MM.1S (cell line): ENCODE results near the gene PATL2.
"Not testable (repeated sequence)": the region's sequence is repeated elsewhere in the genome, so short reads cannot be mapped to it uniquely, and the experiment has no call there.

ENCODE experiments used
- DNase-seq: peaks from one replicate; pipeline ENCODE4 v3.0.0-alpha.2; 2015
- H2AFZ ChIP-seq: fragments of 300-600 bp; sonication (generic); 2 replicates; pipeline ENCODE4 v1.6.0; 2016; ENCODE audit warnings: antibody characterized with exemption, low read length
- H3F3A ChIP-seq: fragments of 300-600 bp; sonication (generic); 2 replicates; pipeline ENCODE4 v1.6.1; 2016; ENCODE audit warnings: mild to moderate bottlenecking, antibody characterized with exemption, low read length, moderate library complexity, mixed read lengths; ENCODE audit not compliant: insufficient read depth
- H3K27ac ChIP-seq: fragments of 300-600 bp; sonication (generic); 2 replicates; pipeline ENCODE4 v1.5.1; 2016; ENCODE audit warnings: mild to moderate bottlenecking, low read length
- H3K27me3 ChIP-seq: fragments of 300-600 bp; sonication (generic); replicated peaks from 2 replicates; pipeline ENCODE4 v1.6.0; 2016; ENCODE audit warnings: low read length; ENCODE audit not compliant: insufficient read depth
- H3K36me3 ChIP-seq: fragments of 300-600 bp; sonication (generic); replicated peaks from 2 replicates; pipeline ENCODE4 v1.6.1; 2016; ENCODE audit warnings: mild to moderate bottlenecking, low read length, mixed read lengths; ENCODE audit not compliant: insufficient read depth
- H3K4me1 ChIP-seq: fragments of 300-600 bp; sonication (generic); 2 replicates; pipeline ENCODE4 v1.6.1; 2016; ENCODE audit warnings: low read length, mixed read lengths
- H3K4me2 ChIP-seq: fragments of 300-600 bp; sonication (generic); 2 replicates; pipeline ENCODE4 v1.6.0; 2016; ENCODE audit warnings: low read depth, low read length
- H3K4me3 ChIP-seq: fragments of 300-600 bp; sonication (generic); 2 replicates; pipeline ENCODE4 v1.5.1; 2016; ENCODE audit warnings: low read length, mixed read lengths
- H3K79me2 ChIP-seq: fragments of 300-600 bp; sonication (generic); 2 replicates; pipeline ENCODE4 v1.6.1; 2016; ENCODE audit warnings: mixed run types, low read length, mixed read lengths
- H3K9ac ChIP-seq: fragments of 300-600 bp; sonication (generic); 2 replicates; pipeline ENCODE4 v1.6.1; 2016; ENCODE audit warnings: low read length, mixed read lengths
- H3K9me2 ChIP-seq: fragments of 300-600 bp; sonication (generic); replicated peaks from 2 replicates; pipeline ENCODE4 v1.6.1; 2016; ENCODE audit warnings: mild to moderate bottlenecking, low read length, mixed read lengths; ENCODE audit not compliant: insufficient read depth
- H3K9me3 ChIP-seq: fragments of 300-600 bp; sonication (generic); replicated peaks from 2 replicates; pipeline ENCODE4 v1.6.1; 2016; ENCODE audit warnings: mild to moderate bottlenecking, low read length, mixed read lengths; ENCODE audit not compliant: insufficient read depth
- H4K20me1 ChIP-seq: fragments of 300-600 bp; sonication (generic); 2 replicates; pipeline ENCODE4 v1.6.1; 2016; ENCODE audit warnings: mild to moderate bottlenecking, low read length, moderate library complexity, mixed read lengths; ENCODE audit not compliant: insufficient read depth
- CTCF ChIP-seq: fragments of 300-600 bp; sonication (generic); IDR thresholded peaks from 2 replicates; pipeline ENCODE4 v1.5.1; 2016; ENCODE audit warnings: antibody characterized with exemption, low read length, mixed read lengths
- EZH2 ChIP-seq: fragments of 300-600 bp; sonication (generic); optimal IDR thresholded peaks from 2 replicates; pipeline ENCODE3; 2017; ENCODE audit warnings: low read depth, mild to moderate bottlenecking, antibody characterized with exemption, low read length, mixed read lengths
- EZH2phosphoT487 ChIP-seq: fragments of 300-600 bp; sonication (generic); IDR thresholded peaks from 2 replicates; pipeline ENCODE4 v1.6.1; 2018; ENCODE audit warnings: antibody characterized with exemption, low read length

Gene PATL2

GRCh38 chr15:44711096-44711742 lies at the start of gene PATL2, which contains the start of gene B2M:
PATL2 (minus strand) TSS chr15:44711323; CDS start chr15:44676490, 34,833 bp downstream.
B2M (plus strand) TSS chr15:44711517; CDS start chr15:44711547, 30 bp downstream.
- Histone ChIP-seq H3K27me3 (no peaks in the 10 kb centered on the region), H3K4me3 (peak within 1 kb of the TSS; percentile 97), H3K9ac (peak within 1 kb of the TSS; percentile 97), H3K27ac (peak within 1 kb of the TSS; percentile 97), H3K9me3 (no peaks in the 10 kb centered on the region), H4K20me1 (peaks cover 37% of the 10 kb centered on the region), H3K9me2 (no peaks in the 10 kb centered on the region), H3K36me3 (peaks cover 12% of the 10 kb centered on the region), H3K79me2 (peaks cover 52% of the 10 kb centered on the region), H2AFZ (peak within 1 kb of the TSS; percentile 48), H3F3A (peaks cover 46% of the 10 kb centered on the region), H3K4me1 (peaks cover 35% of the 10 kb centered on the region), H3K4me2 (peak within 1 kb of the TSS; percentile 83)
- DNase-seq, result peak; percentile 98
- TF ChIP-seq CTCF (no peak), EZH2 (no peak), EZH2phosphoT487 (no peak)

DNA sequence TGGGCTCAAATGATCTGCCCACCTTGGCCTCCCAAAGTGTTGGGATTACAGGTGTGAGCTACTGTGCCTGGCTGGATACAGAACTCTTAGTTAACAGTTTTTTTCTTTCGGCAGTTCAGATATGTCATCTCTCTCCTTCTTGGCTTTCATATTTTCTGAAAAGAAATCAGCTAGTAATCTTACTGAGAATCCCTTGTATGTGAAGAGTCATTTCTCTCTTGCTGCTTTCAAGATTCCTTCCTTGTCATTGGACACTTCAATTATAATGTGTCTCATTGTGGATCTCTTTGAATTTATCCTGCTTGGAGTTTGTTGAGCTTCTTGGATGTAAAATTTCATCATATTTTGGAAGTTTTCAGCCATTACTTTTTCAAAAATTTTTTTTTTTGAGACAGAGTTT lies 42.2 kb upstream of the PATL2 start:
- Histone ChIP-seq H3F3A (no peaks in the 10 kb centered on the region), H3K79me2 (no peaks in the 10 kb centered on the region), H4K20me1 (no peaks in the 10 kb centered on the region), H2AFZ (no peak overlapping the region), H3K27me3 (no peaks in the 10 kb centered on the region), H3K4me1 (no peaks in the 10 kb centered on the region), H3K9me3 (no peaks in the 10 kb centered on the region), H3K9me2 (no peaks in the 10 kb centered on the region), H3K9ac (no peak overlapping the region), H3K4me3 (no peak overlapping the region), H3K36me3 (no peaks in the 10 kb centered on the region), H3K27ac (no peak overlapping the region), H3K4me2 (no peak overlapping the region)
- DNase-seq, result no peak
- TF ChIP-seq EZH2phosphoT487 (no peak), CTCF (no peak), EZH2 (no peak)

GRCh38 chr15:44743454-44743853 lies 32.3 kb upstream of the PATL2 start:
- H3K9me3 ChIP-seq, H3K27me3 ChIP-seq, H3K4me3 ChIP-seq, DNase-seq, H3K79me2 ChIP-seq, H3K4me1 ChIP-seq, H3K27ac ChIP-seq, H3K36me3 ChIP-seq, H4K20me1 ChIP-seq, H3F3A ChIP-seq, H3K9ac ChIP-seq, H2AFZ ChIP-seq, H3K4me2 ChIP-seq, H3K9me2 ChIP-seq: not testable (repeated sequence)

GRCh38 chr15:44739222-44739847 lies 28.2 kb upstream of the PATL2 start:
- not testable (repeated sequence) for H3K9ac ChIP-seq, DNase-seq, H3K9me3 ChIP-seq, H4K20me1 ChIP-seq, H3K79me2 ChIP-seq, H3K36me3 ChIP-seq, H3K27ac ChIP-seq, H3K4me3 ChIP-seq, H3K9me2 ChIP-seq, H2AFZ ChIP-seq, H3K27me3 ChIP-seq, H3K4me2 ChIP-seq
- Histone ChIP-seq H3F3A (peaks cover 13% of the 10 kb centered on the region), H3K4me1 (peaks cover 22% of the 10 kb centered on the region)
